ENCODE results near the gene AIMP1. TPM values are rescaled to one million over a fixed set of nuclear protein-coding genes. Genes with fewer than 3 reads are reported as not detected.

Gene AIMP1
- total RNA-seq, 3 donors from 2014 or later, result 25.3 to 34.4 (median 28.2) TPM

GRCh38 chr4:106302062-106302438 is 14.3 kb upstream of the AIMP1 start:
- TF ChIP-seq POLR2AphosphoS5 (IDR thresholded peaks at IDR 0.05), result no peak
- no peak for TF ChIP-seq POLR2A (IDR thresholded peaks at IDR 0.05)
- TF ChIP-seq CTCF (IDR thresholded peaks at IDR 0.05), result no peak
- Histone ChIP-seq H3K27ac (no peak overlapping the region), H3K4me3 (no peak overlapping the region), H3K9me3 (no peaks in the 10 kb centered on the region), H3K4me1 (no peaks in the 10 kb centered on the region), H3K36me3 (peaks cover under 1% of the 10 kb centered on the region), H3K27me3 (no peaks in the 10 kb centered on the region)
- intact Hi-C loops (cut with DNase I; ENCODE audit: low total_unique reads), result no loop called here
- DNase-seq (ENCODE audit: low spot score in 2 of 2), result no peak

- no peaks in the 10 kb centered on the region for H3K9me3 ChIP-seq
- no peak for DNase-seq (ENCODE audit: low spot score in 2 of 2)
- H3K27ac ChIP-seq, result no peak overlapping the region
- no peak for TF ChIP-seq POLR2A (IDR thresholded peaks at IDR 0.05)
- no peak for TF ChIP-seq POLR2AphosphoS5 (IDR thresholded peaks at IDR 0.05)
- intact Hi-C loops (cut with DNase I; ENCODE audit: low total_unique reads), result no loop called here
- peaks cover 6% of the 10 kb centered on the region for H3K36me3 ChIP-seq
- no peaks in the 10 kb centered on the region for H3K4me1 ChIP-seq
- no peak overlapping the region for H3K4me3 ChIP-seq
- no peaks in the 10 kb centered on the region for H3K27me3 ChIP-seq
Measured at GRCh38 chr4:106303548-106304281, 12.6 kb upstream of the AIMP1 start.

GRCh38 chr4:106304632-106305031 is 11.7 kb upstream of the AIMP1 start:
- no peaks in the 10 kb centered on the region for H3K9me3 ChIP-seq
- intact Hi-C loops (cut with DNase I; ENCODE audit: low total_unique reads), result no loop called here
- H3K27ac ChIP-seq, result no peak overlapping the region
- H3K4me1 ChIP-seq, result no peaks in the 10 kb centered on the region
- TF ChIP-seq POLR2AphosphoS5 (IDR thresholded peaks at IDR 0.05), result no peak
- no peak for TF ChIP-seq POLR2A (IDR thresholded peaks at IDR 0.05)
- no peak for TF ChIP-seq CTCF (IDR thresholded peaks at IDR 0.05)
- no peak overlapping the region for H3K4me3 ChIP-seq
- no peak for DNase-seq (ENCODE audit: low spot score in 2 of 2)
- H3K36me3 ChIP-seq, result peaks cover 6% of the 10 kb centered on the region
- H3K27me3 ChIP-seq, result no peaks in the 10 kb centered on the region

GRCh38 chr4:106305435-106306055 is 10.8 kb upstream of the AIMP1 start:
- H3K4me1 ChIP-seq, result no peaks in the 10 kb centered on the region
- no peaks in the 10 kb centered on the region for H3K9me3 ChIP-seq
- H3K36me3 ChIP-seq, result peaks cover 6% of the 10 kb centered on the region
- no peaks in the 10 kb centered on the region for H3K27me3 ChIP-seq
- H3K27ac ChIP-seq, result no peak overlapping the region
- intact Hi-C loops (cut with DNase I; ENCODE audit: low total_unique reads), result no loop called here
- H3K4me3 ChIP-seq, result no peak overlapping the region
- no peak for TF ChIP-seq CTCF (IDR thresholded peaks at IDR 0.05)
- no peak for TF ChIP-seq POLR2A (IDR thresholded peaks at IDR 0.05)
- TF ChIP-seq POLR2AphosphoS5 (IDR thresholded peaks at IDR 0.05), result no peak
- no peak for DNase-seq (ENCODE audit: low spot score in 2 of 2)

GRCh38 chr4:106306561-106306960 is 9.8 kb upstream of the AIMP1 start:
- Histone ChIP-seq H3K36me3 (peaks cover 6% of the 10 kb centered on the region), H3K27me3 (no peaks in the 10 kb centered on the region), H3K4me1 (no peaks in the 10 kb centered on the region), H3K9me3 (no peaks in the 10 kb centered on the region), H3K27ac (no peak overlapping the region), H3K4me3 (no peak overlapping the region)
- TF ChIP-seq POLR2A (IDR thresholded peaks at IDR 0.05) (no peak), POLR2AphosphoS5 (IDR thresholded peaks at IDR 0.05) (no peak)
- DNase-seq (ENCODE audit: low spot score in 2 of 2), result no peak
- intact Hi-C loops (cut with DNase I; ENCODE audit: low total_unique reads), result no loop called here

- Histone ChIP-seq H3K4me3 (no peak overlapping the region), H3K9me3 (no peaks in the 10 kb centered on the region), H3K27ac (no peak overlapping the region), H3K27me3 (no peaks in the 10 kb centered on the region), H3K36me3 (peaks cover 2% of the 10 kb centered on the region), H3K4me1 (peaks cover 0 to 10% of the 10 kb centered on the region in 2 donors)
- intact Hi-C loops (cut with DNase I; ENCODE audit: low total_unique reads), result no loop called here
- no peak for TF ChIP-seq POLR2A (IDR thresholded peaks at IDR 0.05)
- no peak for TF ChIP-seq CTCF (IDR thresholded peaks at IDR 0.05)
- no peak for TF ChIP-seq POLR2AphosphoS5 (IDR thresholded peaks at IDR 0.05)
- no peak for DNase-seq (ENCODE audit: low spot score in 2 of 2)
Measured at GRCh38 chr4:106312377-106312776, 4.0 kb upstream of the AIMP1 start.
